Stimulated activated CD8-positive, alpha-beta memory T cell treated with anti-CD3 and anti-CD28 coated beads, Interleukin-7, amount 100 ng/mL, for 4 hours (primary cell): ENCODE data around the gene NYNRIN.
"Not testable (repeated sequence)": the region's sequence is repeated elsewhere in the genome, so short reads cannot be mapped to it uniquely, and the experiment has no call there.

ENCODE experiments used
- DNase-seq, 2 donors: peaks; one replicate each; pipeline ENCODE4 v3.0.0-alpha.2; 2020; ENCODE audit warnings: low read depth in 2 of 2

NYNRIN gene

DNA sequence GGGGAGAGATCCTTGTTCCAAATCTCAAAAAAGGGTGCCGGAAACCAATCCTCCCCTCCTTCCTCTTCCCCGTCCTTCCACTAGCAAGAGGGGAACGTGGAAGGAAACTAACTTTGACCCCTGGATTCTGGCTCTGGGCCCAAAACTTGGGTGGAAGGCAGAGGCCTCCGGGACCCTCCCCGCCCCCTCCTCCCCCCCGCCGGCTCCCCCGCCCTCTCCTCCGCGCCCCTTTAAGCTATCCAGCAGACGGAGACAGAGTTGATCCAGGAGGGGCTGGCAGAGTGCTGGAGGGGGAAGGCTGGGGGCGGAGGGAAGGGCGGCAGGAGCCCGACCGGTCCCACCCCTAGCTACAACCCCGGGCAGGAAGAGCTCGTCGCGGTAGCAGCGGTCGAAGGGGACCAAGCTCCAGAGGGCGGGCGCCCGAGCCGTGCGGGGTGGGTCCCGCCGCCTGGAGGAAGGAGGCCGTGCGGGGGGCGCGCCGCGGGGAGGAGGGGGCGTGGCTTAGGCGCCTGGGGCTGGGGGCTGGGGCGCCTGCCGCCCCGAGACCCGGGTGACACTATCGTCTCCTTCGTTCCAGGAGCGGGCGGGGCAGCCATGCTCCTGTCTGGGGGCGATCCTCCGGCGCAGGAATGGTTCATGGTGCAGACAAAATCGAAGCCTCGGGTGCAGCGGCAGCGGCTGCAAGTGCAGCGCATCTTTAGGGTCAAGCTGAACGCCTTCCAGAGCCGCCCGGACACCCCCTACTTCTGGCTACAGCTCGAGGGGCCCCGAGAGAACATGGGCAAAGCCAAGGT lies at the start of gene NYNRIN:
NYNRIN (plus strand) TSS at position 351 of the 794 bp plus-strand sequence; CDS start at position 595, 244 bp downstream.
- DNase-seq, result peak in 1 of 2 donors; percentile 7

DNA sequence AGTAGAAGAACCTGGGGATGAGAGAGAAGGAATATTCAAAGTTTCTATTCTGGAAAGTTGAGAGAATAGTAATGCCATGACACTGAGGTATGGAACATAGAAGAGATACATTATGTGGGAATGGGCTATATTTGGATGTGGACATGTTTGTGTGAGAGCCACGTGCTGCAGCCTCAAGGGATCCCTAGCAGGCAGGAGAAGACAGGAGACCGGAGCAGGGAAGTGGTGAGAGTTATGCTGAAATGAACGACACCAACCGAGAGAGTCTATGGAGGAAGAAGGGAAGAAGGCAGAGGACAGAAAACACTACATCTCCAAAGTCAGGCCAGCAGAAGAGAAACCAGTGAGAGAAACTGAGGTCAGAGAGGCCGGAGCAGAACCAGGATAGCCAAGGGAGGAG lies 49.1 kb upstream of the NYNRIN start:
- no peak for DNase-seq

DNA sequence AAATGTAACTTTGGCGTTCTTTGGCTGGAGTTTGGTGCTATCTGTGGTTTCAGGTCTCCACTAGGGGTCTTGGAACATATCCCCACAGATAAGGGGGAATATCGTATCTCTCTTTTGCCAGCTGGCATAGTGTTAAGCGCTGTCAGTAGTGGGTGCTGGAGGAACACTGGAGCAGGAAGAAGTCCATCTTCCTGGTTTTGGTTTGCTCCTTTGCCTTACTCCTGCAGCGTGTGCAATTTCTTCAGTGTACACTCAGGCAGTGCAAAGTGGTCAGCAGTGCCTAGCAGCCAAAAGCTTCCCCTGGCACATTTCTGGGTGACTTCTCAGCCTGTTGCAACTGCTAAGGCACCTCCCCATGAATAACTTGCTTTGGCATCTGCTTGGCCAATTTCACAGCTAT lies 47.3 kb upstream of the NYNRIN start:
- no peak for DNase-seq

- DNase-seq, result no peak
Observed at GRCh38 chr14:24353559-24354481, 45.0 kb upstream of the NYNRIN start.

DNA sequence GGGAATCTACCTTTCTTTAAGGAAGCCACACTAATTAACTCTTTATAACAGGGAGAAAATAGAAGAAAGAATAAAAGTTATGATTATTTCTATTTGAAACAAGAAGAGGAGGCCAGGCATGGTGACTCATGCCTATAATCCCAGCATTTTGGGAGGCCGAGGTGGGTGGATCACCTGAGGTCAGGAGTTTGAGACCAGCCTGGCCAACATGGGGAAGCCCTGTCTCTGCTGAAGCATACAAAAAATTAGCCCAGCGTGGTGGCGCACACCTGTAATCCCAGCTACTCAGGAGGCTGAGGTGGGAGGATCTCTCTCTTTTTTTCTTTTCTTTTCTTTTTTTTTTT lies 44.3 kb upstream of the NYNRIN start:
- DNase-seq, result not testable (repeated sequence)

- DNase-seq, result no peak
Observed at GRCh38 chr14:24355009-24355408, 43.8 kb upstream of the NYNRIN start.

- no peak for DNase-seq
Observed at GRCh38 chr14:24356208-24356607, 42.6 kb upstream of the NYNRIN start.

GRCh38 chr14:24360281-24360680 lies 38.5 kb upstream of the NYNRIN start:
- no peak for DNase-seq

DNA sequence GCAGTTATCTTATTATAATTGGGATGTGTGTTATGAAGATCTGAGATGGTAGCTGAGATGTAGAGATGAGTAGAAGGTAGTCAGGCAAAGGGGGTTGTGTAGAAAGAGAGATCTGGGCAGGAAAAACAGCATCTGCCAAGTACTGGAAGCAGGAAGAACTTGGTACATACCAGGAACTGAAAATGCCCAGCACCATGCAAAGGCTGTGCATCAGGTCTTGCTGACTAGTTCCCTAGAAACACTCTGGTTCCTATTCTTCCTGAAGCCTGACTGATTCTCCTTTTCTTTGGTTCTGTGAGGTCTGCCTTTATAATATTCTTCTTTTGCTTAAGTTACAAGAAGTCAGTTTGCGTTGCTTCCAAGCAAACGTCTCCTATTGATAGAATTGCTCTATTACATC lies 37.5 kb upstream of the NYNRIN start:
- no peak for DNase-seq

DNA sequence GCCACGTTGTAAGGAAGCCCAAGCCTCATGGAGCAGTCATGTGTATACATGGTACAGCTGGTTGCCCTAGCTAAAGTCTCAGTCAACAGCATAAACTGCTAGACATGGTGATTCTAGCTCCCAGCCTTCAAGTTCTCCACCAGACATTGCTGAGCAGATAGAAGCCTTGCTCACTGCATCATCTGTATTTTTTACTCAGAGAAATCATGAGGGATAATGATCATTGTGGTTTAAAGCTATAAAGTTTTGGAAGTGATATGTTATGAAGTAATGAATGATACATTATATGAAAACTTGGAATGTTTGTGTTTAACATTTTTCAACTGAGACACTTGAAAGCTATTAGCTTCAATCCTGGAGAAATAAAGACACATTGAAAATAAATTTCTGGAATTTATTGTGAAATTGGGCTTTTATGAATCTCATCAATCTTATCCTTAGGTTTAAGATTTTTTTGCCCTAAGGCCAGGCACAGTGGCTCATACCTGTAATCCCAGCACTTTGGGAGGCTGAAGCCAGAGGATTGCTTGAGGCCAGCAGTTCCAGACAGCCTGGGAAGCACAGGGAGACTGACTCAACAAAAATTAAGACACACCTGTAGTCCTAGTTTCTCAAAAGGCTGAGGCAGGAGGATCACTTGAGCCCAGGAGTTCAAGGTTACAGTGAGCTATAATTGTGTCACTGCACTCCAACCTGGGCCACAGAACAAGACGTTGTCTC lies 36.4 kb upstream of the NYNRIN start:
- DNase-seq, result no peak

- DNase-seq, result no peak
Observed at GRCh38 chr14:24363401-24363800, 35.4 kb upstream of the NYNRIN start.

DNA sequence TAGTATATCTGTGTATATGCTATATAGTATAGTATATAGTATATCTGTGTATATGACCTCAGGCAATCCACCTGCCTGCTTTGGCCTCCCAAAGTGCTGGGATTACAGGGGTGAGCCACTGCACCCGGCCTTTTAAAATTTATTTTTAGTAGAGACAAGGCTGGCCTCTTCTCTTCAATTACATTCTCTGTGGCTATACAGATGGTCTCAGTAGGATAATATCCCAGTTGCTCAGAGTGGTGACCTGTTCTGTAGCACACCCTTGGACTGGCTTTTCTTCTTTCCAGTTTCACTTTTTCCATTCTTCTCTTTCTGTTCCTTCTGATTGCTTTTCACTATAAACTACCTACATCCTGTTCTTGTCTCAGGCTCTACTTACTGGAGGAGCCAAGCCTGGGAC lies 34.0 kb upstream of the NYNRIN start:
- no peak for DNase-seq

DNA sequence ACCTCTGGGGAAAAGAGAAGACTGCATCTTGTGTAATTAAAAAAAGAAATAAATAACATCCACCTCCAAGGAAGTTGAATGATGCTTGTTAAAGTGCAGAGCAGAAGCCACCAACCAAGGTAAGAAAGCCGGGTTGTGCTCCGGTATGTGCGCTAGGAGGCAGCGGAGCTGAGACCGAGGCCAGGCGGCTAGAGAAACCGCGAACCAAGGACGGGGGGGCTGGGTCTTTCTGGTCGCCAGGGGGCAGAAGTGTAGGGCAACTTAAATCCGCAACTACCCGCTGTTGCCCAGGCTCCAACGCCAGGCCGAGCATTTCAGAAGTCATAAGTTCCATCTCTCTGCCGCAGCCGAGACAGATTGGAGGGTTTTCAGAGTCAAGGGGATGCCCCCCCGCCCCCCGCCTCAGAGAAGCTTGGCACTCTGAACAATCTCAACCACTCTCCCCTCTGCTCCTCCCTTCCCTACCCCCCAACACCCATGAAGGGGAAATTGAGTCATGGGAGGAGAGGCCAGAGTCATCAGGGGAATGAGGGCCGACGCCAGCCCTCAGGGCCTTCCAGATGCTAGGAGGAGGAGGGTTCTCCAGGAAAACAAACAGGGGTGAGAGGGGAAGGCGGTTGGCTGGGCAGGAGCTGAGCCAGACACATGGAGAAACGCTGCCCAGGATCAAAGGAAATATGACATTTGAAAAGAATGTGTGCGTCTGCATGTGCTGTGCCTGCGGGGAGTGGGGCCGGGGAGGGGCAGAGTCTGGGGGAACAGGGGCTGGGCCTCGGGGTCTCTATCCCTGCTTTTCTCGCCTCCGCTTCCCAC lies 33.0 kb upstream of the NYNRIN start:
- peak; percentile 51 to 57 for DNase-seq

- DNase-seq, result no peak
Observed at GRCh38 chr14:24366413-24366720, 32.4 kb upstream of the NYNRIN start.

DNA sequence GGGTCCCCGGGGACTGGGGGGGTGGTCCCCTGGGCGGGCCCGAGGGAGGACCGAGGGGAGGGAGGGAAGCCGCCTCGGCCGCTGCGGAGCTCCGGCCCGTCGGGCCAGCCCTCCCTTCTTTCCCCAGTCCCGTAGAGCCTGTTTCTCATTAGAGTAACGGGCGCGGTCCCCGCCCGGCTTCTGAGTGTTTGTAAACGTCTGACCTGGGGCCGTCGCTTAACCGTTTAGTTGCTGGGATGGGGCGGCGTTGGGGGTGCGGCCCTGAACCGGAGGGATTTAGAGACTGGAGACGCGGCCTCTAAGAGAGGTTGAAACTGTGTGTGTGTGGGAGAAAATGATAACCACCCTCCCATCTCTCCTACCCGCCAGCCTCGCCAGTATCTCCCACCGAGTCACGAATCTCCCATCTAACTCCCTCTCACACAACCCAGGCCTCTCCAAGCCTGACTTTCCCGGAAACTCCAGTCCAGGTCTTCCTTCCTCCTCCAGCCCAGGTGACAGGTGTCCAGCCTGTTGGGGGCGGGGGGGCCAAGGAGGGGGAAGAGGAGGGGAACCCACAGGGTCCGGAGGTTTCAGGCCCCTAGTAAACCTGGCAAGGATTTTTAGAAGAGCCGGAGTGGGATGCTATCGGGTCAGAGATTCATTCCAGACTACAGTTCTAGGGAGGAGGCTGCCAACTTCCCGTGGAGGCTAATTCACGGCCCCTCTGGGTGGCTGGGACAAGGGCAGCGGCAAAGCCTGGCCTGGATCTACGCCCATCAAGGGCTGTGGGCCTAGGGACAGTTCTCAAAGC lies 31.9 kb upstream of the NYNRIN start:
- no peak for DNase-seq

DNA sequence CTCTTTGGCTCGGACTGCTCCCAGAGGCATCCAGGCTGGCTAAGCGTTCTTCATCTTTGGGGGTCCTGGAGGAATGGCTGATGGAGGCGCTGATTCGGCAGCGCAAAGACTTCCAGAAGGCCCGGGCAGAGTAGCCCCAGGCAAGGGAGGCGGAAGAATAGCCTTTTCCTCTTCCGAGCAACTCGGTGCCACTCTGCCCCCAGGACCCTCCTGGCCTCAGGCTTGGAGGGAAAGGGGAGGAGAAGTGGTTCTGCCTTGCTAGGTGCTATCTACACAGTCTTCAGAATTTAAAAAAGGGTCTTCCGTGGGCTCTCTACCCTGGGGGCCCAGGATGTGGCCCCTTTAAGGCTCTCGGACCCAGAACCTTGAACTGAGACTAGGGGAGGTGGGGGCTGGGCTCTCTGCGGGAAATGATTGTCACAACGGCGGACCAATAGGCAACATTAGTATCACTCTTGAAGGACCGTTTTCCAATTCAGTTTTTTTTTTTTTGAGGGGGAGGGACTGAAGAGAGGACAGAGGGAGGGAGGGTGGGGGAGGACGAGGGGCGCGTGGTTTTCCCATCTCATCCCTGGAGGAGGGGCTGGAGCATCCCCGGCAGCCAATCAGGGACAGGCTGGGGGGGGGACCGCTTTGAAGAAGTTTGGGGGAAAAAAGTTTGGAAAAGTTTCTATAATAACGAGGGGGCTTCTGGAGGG lies 31.1 kb upstream of the NYNRIN start, which contains the start of gene NFATC4:
NFATC4 (plus strand) TSS at position 671 of the 698 bp plus-strand sequence. CDS start 157 bp downstream, outside the sequence.
- no peak for DNase-seq

DNA sequence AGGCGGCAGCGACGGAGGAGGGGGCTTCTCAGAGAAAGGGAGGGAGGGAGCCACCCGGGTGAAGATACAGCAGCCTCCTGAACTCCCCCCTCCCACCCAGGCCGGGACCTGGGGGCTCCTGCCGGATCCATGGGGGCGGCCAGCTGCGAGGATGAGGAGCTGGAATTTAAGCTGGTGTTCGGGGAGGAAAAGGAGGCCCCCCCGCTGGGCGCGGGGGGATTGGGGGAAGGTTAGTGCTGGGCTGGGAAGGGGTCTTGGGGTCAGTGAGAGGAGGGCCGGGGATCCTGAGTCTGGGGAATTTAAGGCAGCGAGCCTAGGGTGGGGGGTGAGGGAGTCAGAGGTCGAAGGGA lies 30.6 kb upstream of the NYNRIN start:
- DNase-seq, result no peak

DNA sequence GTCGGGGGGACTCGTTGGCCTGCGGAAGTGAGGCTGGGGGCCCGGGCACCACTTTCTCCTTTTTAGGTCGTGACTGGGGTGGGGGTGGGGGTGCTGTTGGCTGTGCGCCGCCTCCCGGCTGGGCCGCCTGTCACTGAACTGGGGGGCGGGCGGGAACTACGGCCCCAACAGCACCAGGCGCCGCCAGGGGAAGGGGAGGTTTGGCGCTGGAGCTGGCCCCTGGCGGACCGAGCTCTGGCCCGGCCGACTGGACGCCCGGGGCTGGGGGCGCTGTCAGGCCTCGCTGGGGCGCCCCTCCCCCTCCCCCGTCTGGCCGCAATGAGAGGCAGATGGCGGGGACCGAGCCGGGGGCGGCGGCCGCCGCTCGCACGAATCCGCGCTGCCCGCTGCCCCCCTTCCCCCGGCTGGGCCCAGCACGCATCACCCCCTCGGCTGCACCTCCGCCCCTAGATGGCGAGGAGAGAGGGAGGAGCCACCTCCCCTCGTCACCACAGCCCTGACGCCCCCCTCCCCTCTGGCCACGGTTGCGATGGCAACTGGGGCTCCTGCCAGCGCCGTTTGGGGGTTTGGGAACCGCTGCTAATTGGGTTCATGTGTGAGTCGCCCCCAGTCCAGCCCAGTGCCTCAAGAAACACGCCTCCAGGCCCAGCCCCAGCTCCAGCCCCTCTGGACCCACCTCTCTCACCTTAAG lies 30.1 kb upstream of the NYNRIN start:
- DNase-seq, result peak in 1 of 2 donors; percentile 43

GRCh38 chr14:24369463-24369862 lies 29.3 kb upstream of the NYNRIN start:
- no peak for DNase-seq
